Measurements from ENCODE around the gene ZDHHC8. TPM values are rescaled to one million over a fixed set of nuclear protein-coding genes. Genes with fewer than 3 reads are reported as not detected.

Gene ZDHHC8
- total RNA-seq, 2 donors from 2014 or later, result 23.4 to 59.7 TPM

- Mint-ChIP-seq H3K9me3 (no peaks in the 10 kb centered on the region), H3K4me1 (peaks cover 14% of the 10 kb centered on the region), H3K4me3 (peak within 1 kb of the TSS; percentile 86), H3K27me3 (no peaks in the 10 kb centered on the region), H3K36me3 (ENCODE audit: low read depth) (peaks cover 80% of the 10 kb centered on the region), H3K27ac (peak within 1 kb of the TSS; percentile 90)
- no peak for ATAC-seq (replicated peaks)
These were observed 15.8 kb upstream of the ZDHHC8 start, which contains the start of gene RANBP1 for GRCh38 chr22:20115691-20116375. Gene RANBP1, plus strand, starts transcription at chr22:20116104. Its CDS starts 81 bp downstream, at chr22:20116185.

GRCh38 chr22:20116376-20116950, 15.1 kb upstream of the ZDHHC8 start:
- Mint-ChIP-seq H3K4me1 (peaks cover 14% of the 10 kb centered on the region), H3K36me3 (ENCODE audit: low read depth) (peaks cover 80% of the 10 kb centered on the region), H3K9me3 (no peaks in the 10 kb centered on the region), H3K4me3 (peak overlapping the region; percentile 86), H3K27me3 (no peaks in the 10 kb centered on the region), H3K27ac (peak overlapping the region; percentile 90)
- ATAC-seq (replicated peaks), result no peak

- Mint-ChIP-seq H3K36me3 (ENCODE audit: low read depth) (peaks cover 80% of the 10 kb centered on the region), H3K4me1 (peaks cover 11% of the 10 kb centered on the region), H3K9me3 (no peaks in the 10 kb centered on the region), H3K27ac (peak within 1 kb of the TSS; percentile 90), H3K27me3 (no peaks in the 10 kb centered on the region), H3K4me3 (peak within 1 kb of the TSS; percentile 86)
- ATAC-seq (replicated peaks), result peak; percentile 90
These were observed 14.5 kb upstream of the ZDHHC8 start, which contains the start of gene TRMT2A for GRCh38 chr22:20116951-20117632. Gene TRMT2A, minus strand, starts transcription at chr22:20117226. Its CDS starts 320 bp downstream, at chr22:20116906.

- Mint-ChIP-seq H3K27ac (peak overlapping the region; percentile 90), H3K4me1 (peaks cover 9% of the 10 kb centered on the region), H3K9me3 (no peaks in the 10 kb centered on the region), H3K27me3 (no peaks in the 10 kb centered on the region), H3K36me3 (ENCODE audit: low read depth) (peaks cover 83% of the 10 kb centered on the region), H3K4me3 (peak overlapping the region; percentile 86)
- ATAC-seq (replicated peaks), result peak; percentile 53
These were observed 13.8 kb upstream of the ZDHHC8 start for GRCh38 chr22:20117633-20118299.

- Mint-ChIP-seq H3K4me3 (peak overlapping the region; percentile 86), H3K27ac (peak overlapping the region; percentile 90), H3K9me3 (no peaks in the 10 kb centered on the region), H3K27me3 (no peaks in the 10 kb centered on the region), H3K36me3 (ENCODE audit: low read depth) (peaks cover 90% of the 10 kb centered on the region), H3K4me1 (peaks cover 9% of the 10 kb centered on the region)
- no peak for ATAC-seq (replicated peaks)
These were observed 13.1 kb upstream of the ZDHHC8 start for GRCh38 chr22:20118300-20119020.

GRCh38 chr22:20121856-20122415, 9.7 kb upstream of the ZDHHC8 start:
- ATAC-seq (replicated peaks), result no peak

GRCh38 chr22:20123366-20124082, 8.1 kb upstream of the ZDHHC8 start:
- H3K4me3 Mint-ChIP-seq, result no peak overlapping the region
- H3K27ac Mint-ChIP-seq, result peak overlapping the region; percentile 33
- no peak for ATAC-seq (replicated peaks)
- no peaks in the 10 kb centered on the region for H3K9me3 Mint-ChIP-seq
- H3K27me3 Mint-ChIP-seq, result no peaks in the 10 kb centered on the region
- peaks cover 98% of the 10 kb centered on the region for H3K36me3 Mint-ChIP-seq (ENCODE audit: low read depth)
- H3K4me1 Mint-ChIP-seq, result peaks cover 4% of the 10 kb centered on the region

More at GRCh38 chr22:20121856-20122415, 9.7 kb upstream of the ZDHHC8 start:
- peaks cover 97% of the 10 kb centered on the region for H3K36me3 Mint-ChIP-seq (ENCODE audit: low read depth)
- H3K9me3 Mint-ChIP-seq, result no peaks in the 10 kb centered on the region
- no peak overlapping the region for H3K27ac Mint-ChIP-seq
- peaks cover 4% of the 10 kb centered on the region for H3K4me1 Mint-ChIP-seq
- H3K27me3 Mint-ChIP-seq, result no peaks in the 10 kb centered on the region
- H3K4me3 Mint-ChIP-seq, result peak overlapping the region; percentile 16

GRCh38 chr22:20124083-20124787, 7.4 kb upstream of the ZDHHC8 start:
- H3K27me3 Mint-ChIP-seq, result no peaks in the 10 kb centered on the region
- no peak for ATAC-seq (replicated peaks)
- no peaks in the 10 kb centered on the region for H3K4me1 Mint-ChIP-seq
- no peak overlapping the region for H3K4me3 Mint-ChIP-seq
- peak overlapping the region; percentile 33 for H3K27ac Mint-ChIP-seq
- peaks cover 91% of the 10 kb centered on the region for H3K36me3 Mint-ChIP-seq (ENCODE audit: low read depth)
- no peaks in the 10 kb centered on the region for H3K9me3 Mint-ChIP-seq

- ATAC-seq (replicated peaks), result no peak
- H3K4me3 Mint-ChIP-seq, result no peak overlapping the region
- no peaks in the 10 kb centered on the region for H3K27me3 Mint-ChIP-seq
- no peak overlapping the region for H3K27ac Mint-ChIP-seq
- no peaks in the 10 kb centered on the region for H3K4me1 Mint-ChIP-seq
- peaks cover 78% of the 10 kb centered on the region for H3K36me3 Mint-ChIP-seq (ENCODE audit: low read depth)
- H3K9me3 Mint-ChIP-seq, result no peaks in the 10 kb centered on the region
These were observed 6.1 kb upstream of the ZDHHC8 start for GRCh38 chr22:20125201-20126174.

GRCh38 chr22:20126284-20127029, 5.1 kb upstream of the ZDHHC8 start:
- Mint-ChIP-seq H3K27ac (no peak overlapping the region), H3K4me3 (no peak overlapping the region), H3K36me3 (ENCODE audit: low read depth) (peaks cover 68% of the 10 kb centered on the region), H3K9me3 (no peaks in the 10 kb centered on the region), H3K27me3 (no peaks in the 10 kb centered on the region), H3K4me1 (no peaks in the 10 kb centered on the region)
- ATAC-seq (replicated peaks), result no peak

GRCh38 chr22:20127318-20127868, 4.2 kb upstream of the ZDHHC8 start:
- no peak for ATAC-seq (replicated peaks)
- H3K27ac Mint-ChIP-seq, result no peak overlapping the region
- H3K36me3 Mint-ChIP-seq (ENCODE audit: low read depth), result peaks cover 59% of the 10 kb centered on the region
- H3K9me3 Mint-ChIP-seq, result no peaks in the 10 kb centered on the region
- H3K27me3 Mint-ChIP-seq, result no peaks in the 10 kb centered on the region
- H3K4me3 Mint-ChIP-seq, result no peak overlapping the region
- H3K4me1 Mint-ChIP-seq, result no peaks in the 10 kb centered on the region

Data from activated T-helper 17 cell treated with anti-CD3 and anti-CD28 coated beads, Interleukin-2, amount 50 U/mL, for 72 hours (primary cell).